BJ (cell line): ENCODE results near the gene TMEM196. TPM values are rescaled to one million over a fixed set of nuclear protein-coding genes. Genes with fewer than 3 reads are reported as not detected.

ENCODE experiments used
- CTCF ChIA-PET: fragments of 350-600 bp; formaldehyde crosslinking; extraction: SDS; loops from one replicate; lab custom pipeline; 2021; ENCODE audit warnings: antibody characterized with exemption, inconsistent platforms; lab: Yijun Ruan, JAX
- POLR2A ChIA-PET: fragments of 300-600 bp; sonication (Branson Sonifier 250); formaldehyde crosslinking; extraction: SDS; loops from one replicate; lab custom pipeline; 2021; ENCODE audit warnings: antibody characterized with exemption; lab: Charles Lee
- DNase-seq: peaks from one replicate; pipeline ENCODE4 v3.0.0-alpha.2; 2011; ENCODE audit warnings: low read depth
- H3K27me3 ChIP-seq: 2 replicates; pipeline ENCODE4 v1.6.0; 2011; ENCODE audit warnings: low read length; ENCODE audit not compliant: control insufficient read depth, insufficient read depth
- H3K36me3 ChIP-seq: 2 replicates; pipeline ENCODE4 v1.5.1; 2011; ENCODE audit warnings: low read length; ENCODE audit not compliant: control insufficient read depth, insufficient read depth
- H3K4me3 ChIP-seq: 2 replicates; pipeline ENCODE4 v1.5.1; 2011; ENCODE audit warnings: low read depth, mild to moderate bottlenecking, control low read depth, low read length
- polyA minus RNA-seq: library from RNA; depleted of rRNA, polyadenylated mRNA; stranded (reverse); fragments of >200 nt; gene quantifications from 2 replicates; pipeline ENCODE4 v1.2.3, GENCODE V29; 2011; rRNA and poly(A)+ RNA removed
- polyA plus RNA-seq: library from polyadenylated mRNA; depleted of rRNA; stranded (reverse); fragments of >200 nt; gene quantifications from 2 replicates; pipeline ENCODE4 v1.2.3, GENCODE V29; 2011; rRNA removed
- TF ChIP-seq, protein P1 (sequence below): IDR thresholded peaks from 2 replicates; pipeline ENCODE4 v1.5.1; 2011; ENCODE audit warnings: low read depth, mild to moderate bottlenecking, control low read depth, inconsistent platforms, low read length, moderate library complexity; ENCODE audit not compliant: insufficient read depth

The TMEM196 gene
- not detected in 2 replicates for polyA plus RNA-seq
- polyA minus RNA-seq, result not detected in 2 replicates

DNA sequence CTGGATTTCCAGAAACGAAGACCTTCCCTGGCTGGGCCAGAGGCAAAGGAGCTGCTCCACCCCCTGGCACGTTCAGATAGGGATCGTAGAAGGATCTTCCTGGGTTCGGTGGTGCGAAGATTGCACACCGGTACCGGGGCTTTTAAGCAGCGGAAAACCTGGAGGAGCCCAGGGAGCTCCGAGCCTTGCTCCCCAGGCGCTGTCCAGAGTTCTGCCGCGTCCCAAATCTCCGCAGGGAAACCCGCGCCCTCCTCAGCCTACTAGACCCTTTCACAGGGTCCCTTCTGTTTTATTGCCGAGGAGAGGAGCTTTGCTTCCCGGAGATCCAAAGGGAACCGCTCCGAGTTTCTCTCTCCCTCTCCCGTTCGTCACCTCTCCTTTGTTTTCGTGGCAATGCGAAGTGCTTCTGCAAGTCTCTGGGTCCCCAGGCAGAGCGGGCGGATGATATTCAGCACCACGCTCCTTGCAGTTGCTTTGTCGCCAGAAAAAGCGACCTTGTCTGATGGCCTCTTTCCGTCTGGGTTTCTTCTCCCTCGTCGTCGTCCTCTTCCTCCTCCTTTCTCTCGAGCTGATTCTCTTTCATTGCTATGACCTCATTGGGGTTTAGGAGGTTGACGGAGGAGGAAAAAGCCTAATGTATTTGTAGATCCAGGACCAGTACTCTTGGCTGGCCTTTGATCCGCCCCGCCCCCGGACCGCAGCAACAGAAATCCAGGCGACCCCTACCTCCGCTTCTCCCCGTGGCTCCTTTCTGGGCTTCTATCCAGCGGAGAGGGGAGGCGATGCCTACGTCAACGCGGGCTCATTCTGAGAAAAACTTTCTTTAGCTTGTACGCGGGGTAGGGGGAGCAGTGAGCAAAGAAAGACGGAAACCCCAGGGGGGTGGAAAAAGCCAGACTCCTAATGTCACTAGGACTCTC, at the start of gene TMEM196:
Gene TMEM196 (minus strand): TSS at position 777 of the 920 bp plus-strand sequence. CDS start 921 bp downstream, outside the sequence.
- H3K36me3 ChIP-seq, result no peaks in the 10 kb centered on the region
- no peak for DNase-seq
- ChIA-PET CTCF (interaction anchor here (0.6 to 1.8 kb wide), 2 partner anchors 12 to 25 kb away, joined by 3 to 8 read pairs; no protein-coding TSS in a partner anchor), POLR2A (no interaction called here)
- H3K27me3 ChIP-seq, result peaks cover 8% of the 10 kb centered on the region
- H3K4me3 ChIP-seq, result no peak within 1 kb of the TSS
- TF ChIP-seq, protein P1, sequence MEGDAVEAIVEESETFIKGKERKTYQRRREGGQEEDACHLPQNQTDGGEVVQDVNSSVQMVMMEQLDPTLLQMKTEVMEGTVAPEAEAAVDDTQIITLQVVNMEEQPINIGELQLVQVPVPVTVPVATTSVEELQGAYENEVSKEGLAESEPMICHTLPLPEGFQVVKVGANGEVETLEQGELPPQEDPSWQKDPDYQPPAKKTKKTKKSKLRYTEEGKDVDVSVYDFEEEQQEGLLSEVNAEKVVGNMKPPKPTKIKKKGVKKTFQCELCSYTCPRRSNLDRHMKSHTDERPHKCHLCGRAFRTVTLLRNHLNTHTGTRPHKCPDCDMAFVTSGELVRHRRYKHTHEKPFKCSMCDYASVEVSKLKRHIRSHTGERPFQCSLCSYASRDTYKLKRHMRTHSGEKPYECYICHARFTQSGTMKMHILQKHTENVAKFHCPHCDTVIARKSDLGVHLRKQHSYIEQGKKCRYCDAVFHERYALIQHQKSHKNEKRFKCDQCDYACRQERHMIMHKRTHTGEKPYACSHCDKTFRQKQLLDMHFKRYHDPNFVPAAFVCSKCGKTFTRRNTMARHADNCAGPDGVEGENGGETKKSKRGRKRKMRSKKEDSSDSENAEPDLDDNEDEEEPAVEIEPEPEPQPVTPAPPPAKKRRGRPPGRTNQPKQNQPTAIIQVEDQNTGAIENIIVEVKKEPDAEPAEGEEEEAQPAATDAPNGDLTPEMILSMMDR, result no peak

DNA sequence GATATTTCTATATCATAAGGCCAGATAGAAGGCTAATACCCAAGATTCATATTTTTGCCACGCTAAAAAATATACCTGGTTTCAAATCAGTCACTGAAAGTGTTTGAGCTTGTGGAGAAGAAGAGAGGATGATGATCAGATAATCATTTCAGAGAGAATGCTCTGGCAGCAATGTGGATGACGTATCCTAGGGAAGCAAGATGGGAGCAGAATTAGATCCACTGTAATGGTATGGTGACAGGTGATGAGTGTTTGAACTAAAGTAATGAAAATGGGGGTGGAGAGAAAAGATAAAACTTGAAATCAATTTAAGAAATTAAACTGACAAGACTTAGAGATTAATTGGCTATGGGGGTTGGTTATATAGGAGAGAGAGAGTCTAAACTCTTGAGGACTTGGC, 42.7 kb upstream of the TMEM196 start:
- ChIA-PET CTCF (no interaction called here), POLR2A (no interaction called here)

DNA sequence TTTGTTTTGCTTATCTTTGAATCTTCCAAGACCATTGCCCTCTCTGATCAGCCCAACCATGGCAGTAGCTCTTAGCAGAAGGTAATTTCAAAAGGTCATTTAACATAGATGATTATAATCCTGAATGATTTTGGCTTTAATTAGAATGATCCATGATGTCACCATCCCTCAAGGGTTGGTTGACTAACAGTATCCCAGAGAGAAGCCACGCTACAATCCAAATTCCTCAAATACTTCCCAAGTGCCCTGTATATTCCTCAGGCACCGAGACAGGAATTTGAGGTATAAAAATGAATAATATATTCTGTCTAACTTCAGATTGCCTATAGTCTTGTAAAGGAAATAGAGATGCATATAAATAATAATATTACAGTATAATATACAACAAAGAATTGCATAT, 42.1 kb upstream of the TMEM196 start:
- Histone ChIP-seq H3K36me3 (no peaks in the 10 kb centered on the region), H3K4me3 (no peak overlapping the region), H3K27me3 (no peaks in the 10 kb centered on the region)
- ChIA-PET POLR2A (no interaction called here), CTCF (no interaction called here)
- TF ChIP-seq, protein P1, result no peak
- no peak for DNase-seq

More for the DNA sequence above, 42.7 kb upstream of the TMEM196 start:
- H3K36me3 ChIP-seq, result no peaks in the 10 kb centered on the region
- H3K27me3 ChIP-seq, result no peaks in the 10 kb centered on the region
- no peak for DNase-seq
- H3K4me3 ChIP-seq, result no peak overlapping the region
- TF ChIP-seq, protein P1, result no peak

DNA sequence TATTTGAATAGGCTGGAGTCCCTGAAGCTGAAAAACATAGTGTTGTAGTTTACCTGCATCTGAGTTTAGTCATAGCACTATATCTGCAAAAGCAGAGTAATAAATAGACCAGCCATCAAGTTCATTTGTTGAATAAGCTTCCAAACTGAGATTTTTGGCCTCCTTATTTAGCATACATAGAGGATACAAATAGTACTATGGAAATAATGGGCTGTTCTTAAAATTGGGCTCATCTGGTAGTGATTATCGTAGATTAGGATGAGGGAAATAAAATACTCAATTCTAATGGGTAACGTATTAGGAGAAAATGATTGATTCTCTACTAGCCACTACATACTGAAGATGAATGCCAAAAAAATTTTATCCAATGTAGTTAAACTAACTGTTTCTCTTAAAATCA, 41.4 kb upstream of the TMEM196 start:
- Histone ChIP-seq H3K27me3 (no peaks in the 10 kb centered on the region), H3K4me3 (no peak overlapping the region), H3K36me3 (no peaks in the 10 kb centered on the region)
- DNase-seq, result no peak
- TF ChIP-seq, protein P1, result no peak
- ChIA-PET CTCF (no interaction called here), POLR2A (no interaction called here)

DNA sequence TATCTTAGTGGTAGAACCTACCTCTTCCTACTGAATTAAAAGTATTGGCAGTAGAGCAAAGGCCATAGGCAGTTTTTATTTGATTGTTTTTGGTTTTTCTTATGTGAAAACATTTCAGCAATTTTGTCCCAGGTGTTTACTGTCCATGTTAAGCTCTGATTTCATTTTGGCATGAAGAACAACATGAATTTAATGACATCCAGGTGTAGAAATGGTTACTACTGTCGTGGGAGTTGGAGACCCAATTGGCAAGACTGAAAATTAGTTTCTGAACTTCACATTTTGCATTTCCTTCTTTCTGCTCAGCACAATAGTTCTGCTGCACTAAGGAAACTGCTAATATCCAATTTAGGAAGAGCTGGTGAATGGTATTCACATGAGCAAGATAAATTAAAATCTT, 38.0 kb upstream of the TMEM196 start:
- Histone ChIP-seq H3K36me3 (no peaks in the 10 kb centered on the region), H3K4me3 (no peak overlapping the region), H3K27me3 (no peaks in the 10 kb centered on the region)
- CTCF ChIA-PET, result no interaction called here
- no peak for DNase-seq
- POLR2A ChIA-PET, result no interaction called here
- TF ChIP-seq, protein P1, result no peak
